GM18858 (cell line): ENCODE measurements around the gene C11orf24.
"Not testable (repeated sequence)": the region's sequence is repeated elsewhere in the genome, so short reads cannot be mapped to it uniquely, and the experiment has no call there.

ENCODE experiments used
- ATAC-seq: cut with Tn5 transposase; IDR thresholded peaks from one replicate; pipeline ENCODE4 v1.9.1; 2021; ENCODE audit not compliant: unreplicated experiment

Gene C11orf24

GRCh38 chr11:68299517-68299879, 27.7 kb upstream of the C11orf24 start:
- not testable (repeated sequence) for ATAC-seq

- no peak for ATAC-seq
These were observed 27.1 kb upstream of the C11orf24 start for GRCh38 chr11:68298659-68299516.

DNA sequence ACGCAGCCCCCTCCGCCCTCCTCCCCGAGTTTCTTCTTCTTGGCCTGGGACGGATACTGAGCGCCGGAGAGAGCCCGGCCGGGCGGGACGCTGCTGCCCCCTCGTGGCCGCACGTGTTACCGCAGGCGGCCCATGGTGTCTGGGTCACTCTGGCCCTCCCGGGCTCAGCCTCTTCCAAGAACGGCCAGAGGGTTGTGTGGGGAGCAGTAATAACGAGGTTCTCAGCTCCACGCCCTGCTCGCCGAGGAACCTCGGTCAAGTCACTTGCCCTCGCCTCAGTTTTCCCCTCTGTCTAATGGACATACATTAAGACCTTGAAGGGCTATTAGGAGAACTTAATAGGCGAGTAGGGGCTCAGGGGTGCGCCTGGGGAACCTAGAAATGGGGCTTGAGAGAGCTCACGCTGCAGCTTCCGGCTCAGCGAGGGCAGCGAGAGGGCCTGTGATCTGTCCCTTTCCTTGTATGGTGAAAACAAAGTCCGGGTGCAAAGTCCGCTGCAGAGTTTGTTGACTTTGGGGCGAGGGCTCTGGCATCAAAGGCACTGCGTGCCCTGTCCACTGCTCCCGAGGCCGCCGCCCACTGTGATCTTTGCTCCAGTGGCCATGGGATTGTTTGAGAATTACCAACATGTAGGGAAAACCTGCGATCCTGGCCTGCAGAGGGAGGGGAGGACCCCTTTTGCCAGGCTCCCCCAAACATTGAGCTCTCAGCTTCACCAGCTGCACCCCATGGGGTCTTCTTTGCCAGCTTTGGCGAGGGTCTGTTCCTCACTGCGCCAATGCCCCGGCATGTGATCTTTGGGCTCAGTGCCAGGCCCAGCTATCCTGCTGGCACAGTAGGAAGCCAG, 26.3 kb upstream of the C11orf24 start:
- no peak for ATAC-seq

DNA sequence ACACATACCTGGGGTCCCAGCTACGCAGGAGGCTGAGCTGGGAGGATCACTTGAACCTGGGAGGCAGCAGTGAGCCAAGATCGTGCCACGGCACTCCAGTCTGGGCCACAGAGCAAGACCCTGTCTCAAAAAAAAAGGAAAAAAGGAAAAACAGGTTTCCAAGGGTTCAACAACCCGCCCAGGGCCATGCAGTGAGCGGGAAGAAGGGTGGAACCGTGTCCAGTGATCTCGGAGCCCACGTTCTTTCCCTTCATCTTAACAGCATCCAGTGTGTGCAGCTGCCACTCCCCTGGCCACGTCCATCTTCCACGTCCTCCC, 25.7 kb upstream of the C11orf24 start:
- ATAC-seq = no peak

- ATAC-seq = no peak
These were observed 25.2 kb upstream of the C11orf24 start for GRCh38 chr11:68297052-68297378.

- ATAC-seq = no peak
These were observed 24.7 kb upstream of the C11orf24 start for GRCh38 chr11:68296344-68297051.

DNA sequence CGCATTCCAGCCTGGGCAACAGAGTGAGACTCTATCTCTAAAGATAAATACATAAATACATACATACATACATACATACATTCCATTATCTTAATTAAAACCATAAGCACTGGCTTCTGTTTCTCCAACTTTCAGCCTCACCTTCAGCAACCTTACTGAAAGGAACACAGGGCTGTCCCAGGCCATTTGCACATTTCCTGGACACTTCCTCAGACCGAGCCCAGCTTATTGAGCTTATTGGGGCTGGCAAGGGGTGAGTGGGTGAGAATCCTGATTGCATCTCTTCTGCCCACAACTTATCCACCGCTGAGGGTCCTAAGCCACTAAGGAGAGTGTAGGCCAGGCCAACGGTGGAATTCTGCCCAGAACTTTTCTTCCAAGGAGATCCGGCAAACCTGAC, 24.2 kb upstream of the C11orf24 start:
- ATAC-seq = no peak

DNA sequence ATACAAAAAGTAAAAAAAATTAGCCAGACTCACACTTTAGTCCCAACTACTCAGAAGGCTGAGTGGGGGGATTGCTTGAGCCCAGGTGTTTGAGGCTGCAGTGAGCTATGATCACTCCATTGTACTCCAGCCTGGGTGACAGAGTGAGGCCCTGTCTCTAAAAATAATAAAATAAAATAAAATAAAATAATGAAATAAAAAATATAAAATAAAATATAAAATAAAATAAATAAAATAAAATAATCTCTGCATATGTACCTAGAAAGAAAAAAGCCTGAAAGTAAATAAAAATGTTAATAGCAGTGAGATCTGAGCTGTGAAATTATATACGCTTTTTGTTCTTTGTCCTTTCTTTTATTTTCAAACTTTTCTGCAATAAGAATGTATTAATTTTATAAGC, 23.5 kb upstream of the C11orf24 start:
- ATAC-seq = no peak

DNA sequence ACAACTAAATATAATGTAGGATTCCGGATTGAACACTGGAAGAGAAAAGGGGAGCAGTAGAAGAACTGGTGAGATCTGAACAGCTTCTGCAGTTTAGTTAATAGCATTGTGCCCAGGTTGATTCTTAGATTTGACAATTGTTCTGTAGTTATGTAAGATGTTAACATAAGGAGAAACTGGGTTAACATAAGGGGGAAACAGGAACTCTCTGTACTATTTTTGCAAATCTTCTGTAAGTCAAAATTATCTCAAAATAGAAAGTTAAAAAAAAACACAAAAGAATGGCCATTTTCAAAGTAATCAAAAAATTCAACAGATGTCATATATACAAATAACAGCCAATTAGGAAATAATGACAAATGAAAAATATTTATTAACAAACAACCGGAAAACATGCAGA, 21.9 kb upstream of the C11orf24 start:
- ATAC-seq = no peak

GRCh38 chr11:68289456-68289855, 17.7 kb upstream of the C11orf24 start:
- ATAC-seq = no peak

DNA sequence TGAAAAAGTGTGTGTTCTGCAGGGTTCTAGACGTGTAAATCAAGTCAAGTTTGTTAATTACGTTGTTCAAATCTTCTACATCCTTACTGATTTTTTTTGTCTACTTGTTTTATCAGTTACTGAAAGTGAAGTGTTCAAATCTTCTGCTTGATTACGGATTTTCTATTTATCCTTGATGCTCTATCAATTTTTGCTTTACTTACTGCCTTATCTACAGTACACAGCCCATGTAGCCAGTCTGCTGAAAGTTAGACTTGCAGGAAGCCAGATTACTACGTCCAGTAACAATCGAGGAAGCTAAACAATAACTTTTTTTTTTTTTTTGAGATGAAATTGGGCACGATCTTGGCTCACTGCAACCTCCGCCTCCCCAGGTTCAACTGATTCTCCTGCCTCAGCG, 15.6 kb upstream of the C11orf24 start:
- no peak for ATAC-seq

DNA sequence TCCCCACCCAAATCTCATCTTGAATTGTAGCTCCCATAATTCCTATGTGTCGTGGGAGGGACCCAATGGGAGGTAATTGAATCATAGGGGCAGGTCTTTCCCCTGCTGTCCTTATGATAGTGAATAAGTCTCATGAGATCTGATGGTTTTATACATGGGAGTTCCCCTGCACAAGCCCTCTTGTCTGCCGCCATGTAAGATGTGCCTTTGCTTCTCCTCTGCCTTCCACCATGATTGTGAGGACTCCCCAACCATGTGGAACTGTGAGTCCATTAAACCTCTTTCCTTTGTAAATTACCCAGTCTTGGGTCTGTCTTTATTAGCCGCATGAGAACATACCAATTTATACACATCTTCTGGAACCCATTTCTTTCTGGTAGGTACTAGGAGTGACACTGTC, 12.8 kb upstream of the C11orf24 start:
- not testable (repeated sequence) for ATAC-seq

DNA sequence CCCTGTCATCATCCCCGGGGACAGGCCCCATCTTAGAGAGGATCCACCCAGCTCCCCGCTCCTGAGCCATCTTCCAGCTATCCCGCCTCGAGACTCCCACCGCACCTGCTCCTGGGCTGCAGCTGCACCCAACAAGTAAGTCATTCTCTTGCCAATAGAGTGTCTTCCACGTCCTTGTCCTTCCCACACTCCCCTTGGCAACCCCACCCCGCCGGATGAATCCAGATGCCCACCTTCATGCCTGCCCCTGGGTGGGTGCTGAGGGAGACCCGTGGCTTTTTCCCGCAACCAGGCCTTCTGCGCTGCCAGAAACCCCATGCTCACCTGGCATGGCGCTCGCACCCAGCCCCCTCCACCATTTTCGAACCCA, 11.1 kb upstream of the C11orf24 start:
- ATAC-seq = no peak

GRCh38 chr11:68282141-68282860, 10.5 kb upstream of the C11orf24 start:
- peak; percentile 49 for ATAC-seq

DNA sequence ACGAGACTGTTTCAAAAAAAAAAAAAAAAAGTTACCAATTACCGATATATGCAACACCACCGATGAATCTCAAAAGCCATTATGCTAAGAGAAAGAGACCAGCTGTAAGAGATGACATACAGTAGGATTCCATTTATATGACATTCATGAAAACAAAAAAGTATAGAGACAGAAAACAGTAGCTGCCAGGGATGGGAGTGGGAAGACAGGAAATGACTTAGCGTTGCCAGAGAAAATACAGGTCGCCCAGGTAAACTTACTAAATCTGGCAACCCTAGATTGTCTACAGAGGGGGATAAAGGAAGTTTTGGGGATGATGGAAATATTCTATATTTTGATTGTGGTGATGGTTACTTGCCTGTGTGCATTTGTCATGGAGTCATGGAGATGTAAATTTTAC, 7.9 kb upstream of the C11orf24 start:
- no peak for ATAC-seq

- ATAC-seq = no peak
These were observed 5.1 kb upstream of the C11orf24 start for GRCh38 chr11:68276861-68277260.

GRCh38 chr11:68275721-68276507, 4.1 kb upstream of the C11orf24 start:
- no peak for ATAC-seq

DNA sequence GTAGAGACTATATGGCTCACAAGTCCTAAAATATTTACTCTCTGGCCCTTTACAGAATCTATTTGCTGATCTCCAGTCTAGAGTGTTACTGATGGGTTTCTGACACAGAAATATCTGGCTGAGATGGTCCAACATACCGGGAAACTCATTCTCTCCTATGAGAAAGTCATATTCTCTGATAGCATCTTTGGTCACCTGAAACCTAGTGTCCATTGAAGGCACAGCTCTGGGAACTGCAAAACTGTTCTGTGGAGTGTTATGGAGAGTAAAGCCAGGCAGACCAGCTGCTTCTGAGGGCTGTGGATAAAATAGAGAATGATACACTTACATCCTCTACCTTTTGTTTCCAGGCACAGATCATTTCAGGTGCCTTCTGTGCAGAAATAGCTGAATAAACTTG, 2.5 kb upstream of the C11orf24 start:
- no peak for ATAC-seq

GRCh38 chr11:68273026-68273738, 1.4 kb upstream of the C11orf24 start:
- ATAC-seq = no peak
